HEK293 (cell line): ENCODE results near the gene VMAC.
A peak's percentile ranks its signal among the peaks of the same experiment; 100 is the strongest.

Experiments
- CTCF ChIA-PET: fragments of 350-600 bp; formaldehyde crosslinking; extraction: SDS; loops from one replicate; lab custom pipeline; 2021; ENCODE audit warnings: antibody characterized with exemption; lab: Yijun Ruan, JAX
- POLR2A ChIA-PET: fragments of 300-600 bp; formaldehyde crosslinking; extraction: SDS; loops from one replicate; lab custom pipeline; 2020; ENCODE audit warnings: antibody characterized with exemption, inconsistent platforms; lab: Yijun Ruan, JAX
- H3K27ac ChIP-seq: fragments of 200-500 bp; sonication (Bioruptor generic); 2 replicates; pipeline ENCODE4 v1.5.1; 2014; ENCODE audit warnings: low read depth, low read length, control low read depth, inconsistent platforms; ENCODE audit errors: extremely low read depth
- H3K36me3 ChIP-seq, 2 experiments: fragments of 200-500 bp in 1 of 2; sonication (Bioruptor generic) in 1 of 2; 1 replicate in 1 of 2; 2 replicates in 1 of 2; pipeline ENCODE4 v1.5.1; 2014 to 2017; ENCODE audit warnings: inconsistent platforms in 2 of 2, low read length in 2 of 2; ENCODE audit not compliant: control insufficient read depth in 2 of 2, insufficient read depth in 1 of 2
- H3K4me1 ChIP-seq: fragments of 200-500 bp; sonication (Bioruptor generic); 2 replicates; pipeline ENCODE4 v1.5.1; 2014; ENCODE audit warnings: mild to moderate bottlenecking, low read length, inconsistent platforms; ENCODE audit not compliant: control insufficient read depth, insufficient read depth
- H3K4me3 ChIP-seq: 2 replicates; pipeline ENCODE4 v1.5.1; 2011; ENCODE audit warnings: low read depth, mild to moderate bottlenecking, control low read depth, low read length, moderate library complexity
- H3K9me3 ChIP-seq: fragments of 200-500 bp; sonication (Bioruptor generic); 2 replicates; pipeline ENCODE4 v1.5.1; 2014; ENCODE audit warnings: low read depth, low read length, inconsistent platforms; ENCODE audit not compliant: control insufficient read depth, insufficient read depth
- GLI2 ChIP-seq: fragments of 450-650 bp; formaldehyde crosslinking; IDR thresholded peaks from 2 replicates; pipeline ENCODE4; 2017; ENCODE audit warnings: missing biosample characterization, missing genetic modification characterization, low read depth, borderline replicate concordance
- HOXD13 ChIP-seq: sonication (generic); formaldehyde crosslinking; IDR thresholded peaks from 2 replicates; pipeline ENCODE4 v1.8.0; 2022; ENCODE audit warnings: missing genetic modification reagents, borderline replicate concordance
- IKZF3 ChIP-seq: fragments of 450-650 bp; IDR thresholded peaks from 2 replicates; pipeline ENCODE4 v1.5.0; 2018; ENCODE audit warnings: missing biosample characterization, mild to moderate bottlenecking, missing genetic modification characterization, moderate library complexity
- INSM2 ChIP-seq: fragments of 450-650 bp; formaldehyde crosslinking; IDR thresholded peaks from 2 replicates; pipeline ENCODE4 v1.5.1; 2016; ENCODE audit warnings: missing biosample characterization, missing genetic modification characterization
- KLF9 ChIP-seq: fragments of 450-650 bp; formaldehyde crosslinking; IDR thresholded peaks from 2 replicates; pipeline ENCODE4 v1.5.1; 2016; ENCODE audit warnings: missing biosample characterization, missing genetic modification characterization, low read depth
- REPIN1 ChIP-seq: fragments of 450-650 bp; formaldehyde crosslinking; IDR thresholded peaks from 2 replicates; pipeline ENCODE4 v1.5.1; 2017; ENCODE audit warnings: missing biosample characterization, missing genetic modification characterization, low read depth
- ZBTB21 ChIP-seq: fragments of 450-650 bp; formaldehyde crosslinking; IDR thresholded peaks from 2 replicates; pipeline ENCODE4 v1.5.1; 2017; ENCODE audit warnings: missing biosample characterization, missing genetic modification characterization
- ZFHX2 ChIP-seq: fragments of 450-650 bp; formaldehyde crosslinking; conservative IDR thresholded peaks from 2 replicates; pipeline ENCODE4 v1.5.1; 2016; ENCODE audit warnings: missing biosample characterization, missing genetic modification characterization
- ZFP37 ChIP-seq: fragments of 450-650 bp; formaldehyde crosslinking; IDR thresholded peaks from 2 replicates; pipeline ENCODE4 v1.5.1; 2016; ENCODE audit warnings: missing biosample characterization, missing genetic modification characterization
- ZIC2 ChIP-seq: fragments of 450-650 bp; formaldehyde crosslinking; IDR thresholded peaks from 2 replicates; pipeline ENCODE4 v1.5.1; 2016; ENCODE audit warnings: missing biosample characterization, missing genetic modification characterization
- ZNF146 ChIP-seq: fragments of 450-650 bp; formaldehyde crosslinking; IDR thresholded peaks from 2 replicates; pipeline ENCODE4 v1.5.1; 2016; ENCODE audit warnings: missing biosample characterization, missing genetic modification characterization
- ZNF175 ChIP-seq: fragments of 450-650 bp; formaldehyde crosslinking; IDR thresholded peaks from 2 replicates; pipeline ENCODE4 v1.5.1; 2016; ENCODE audit warnings: missing biosample characterization, missing genetic modification characterization
- ZNF2 ChIP-seq: fragments of 450-650 bp; formaldehyde crosslinking; IDR thresholded peaks from 2 replicates; pipeline ENCODE4 v1.5.1; 2016; ENCODE audit warnings: missing biosample characterization, missing genetic modification characterization
- ZNF214 ChIP-seq: fragments of 450-650 bp; formaldehyde crosslinking; IDR thresholded peaks from 2 replicates; pipeline ENCODE4 v1.5.1; 2017; ENCODE audit warnings: missing biosample characterization, mild to moderate bottlenecking, missing genetic modification characterization, borderline replicate concordance
- ZNF221 ChIP-seq: fragments of 450-650 bp; formaldehyde crosslinking; IDR thresholded peaks from 2 replicates; pipeline ENCODE4 v1.5.1; 2017; ENCODE audit warnings: missing biosample characterization, missing genetic modification characterization, borderline replicate concordance
- ZNF223 ChIP-seq: fragments of 450-650 bp; formaldehyde crosslinking; IDR thresholded peaks from 2 replicates; pipeline ENCODE4 v1.5.1; 2016; ENCODE audit warnings: missing biosample characterization, missing genetic modification characterization
- ZNF416 ChIP-seq: fragments of 450-650 bp; formaldehyde crosslinking; IDR thresholded peaks from 2 replicates; pipeline ENCODE4 v1.5.1; 2016; ENCODE audit warnings: missing biosample characterization, missing genetic modification characterization
- ZNF558 ChIP-seq: fragments of 450-650 bp; formaldehyde crosslinking; IDR thresholded peaks from 2 replicates; pipeline ENCODE4 v1.5.1; 2016; ENCODE audit warnings: missing biosample characterization, missing genetic modification characterization
- ZNF639 ChIP-seq: fragments of 450-650 bp; formaldehyde crosslinking; IDR thresholded peaks from 2 replicates; pipeline ENCODE4 v1.5.1; 2016; ENCODE audit warnings: missing biosample characterization, missing genetic modification characterization
- ZNF660 ChIP-seq: fragments of 450-650 bp; IDR thresholded peaks from 2 replicates; pipeline ENCODE4 v1.5.1; 2018; ENCODE audit warnings: missing biosample characterization, mild to moderate bottlenecking, missing genetic modification characterization
- ZNF707 ChIP-seq: fragments of 450-650 bp; formaldehyde crosslinking; IDR thresholded peaks from 2 replicates; pipeline ENCODE4 v1.5.1; 2016; ENCODE audit warnings: missing biosample characterization, missing genetic modification characterization
- ZNF768 ChIP-seq: fragments of 450-650 bp; formaldehyde crosslinking; IDR thresholded peaks from 2 replicates; pipeline ENCODE4 v1.5.1; 2018; ENCODE audit warnings: missing biosample characterization, mild to moderate bottlenecking, missing genetic modification characterization
- ZNF791 ChIP-seq: fragments of 450-650 bp; formaldehyde crosslinking; IDR thresholded peaks from 2 replicates; pipeline ENCODE4 v1.5.1; 2016; ENCODE audit warnings: missing biosample characterization, missing genetic modification characterization
- ZSCAN16 ChIP-seq: fragments of 450-650 bp; formaldehyde crosslinking; IDR thresholded peaks from 2 replicates; pipeline ENCODE4 v1.5.1; 2016; ENCODE audit warnings: missing biosample characterization, missing genetic modification characterization
- ZSCAN23 ChIP-seq: fragments of 450-650 bp; formaldehyde crosslinking; IDR thresholded peaks from 2 replicates; pipeline ENCODE4 v1.5.1; 2016; ENCODE audit warnings: missing biosample characterization, missing genetic modification characterization
- ZSCAN4 ChIP-seq: fragments of 450-650 bp; formaldehyde crosslinking; IDR thresholded peaks from 2 replicates; pipeline ENCODE4 v1.5.1; 2017; ENCODE audit warnings: missing biosample characterization, missing genetic modification characterization
- TF ChIP-seq, protein P1 (sequence below): fragments of 450-650 bp; formaldehyde crosslinking; IDR thresholded peaks from 2 replicates; pipeline ENCODE4 v1.5.1; 2016; ENCODE audit warnings: missing biosample characterization, missing genetic modification characterization

Gene VMAC

DNA sequence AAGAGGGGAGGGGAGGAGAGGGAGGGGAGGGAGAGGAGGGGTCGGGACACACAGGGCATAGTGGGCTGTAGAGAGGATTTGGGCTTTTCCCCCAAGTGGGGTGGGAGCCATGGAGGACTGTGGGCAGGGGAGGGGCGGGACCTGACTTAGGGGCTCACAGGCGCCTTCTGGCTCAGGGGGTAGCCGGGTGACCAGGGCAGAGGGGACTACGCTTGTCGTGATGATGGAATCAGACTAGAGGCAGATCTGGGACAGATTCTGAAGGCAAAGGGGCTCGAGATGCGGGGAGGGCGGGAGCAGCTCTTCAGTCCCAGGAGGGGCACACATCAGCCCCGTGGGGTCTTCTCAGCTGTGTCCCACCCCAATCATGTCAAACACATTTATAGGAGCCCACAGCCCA is 14.6 kb upstream of the VMAC start:
- no peak overlapping the region for H3K4me3 ChIP-seq
- peaks cover 0 to 9% of the 10 kb centered on the region in 2 experiments; a peak in 1 of 3 replicates for H3K36me3 ChIP-seq
- no peak for TF ChIP-seq ZNF558 (tag by site-specific recombination)
- no peak for TF ChIP-seq ZNF416 (tag by site-specific recombination)
- TF ChIP-seq ZNF146 (tag by site-specific recombination): no peak
- TF ChIP-seq ZNF768 (tag by site-specific recombination): no peak
- TF ChIP-seq ZSCAN16 (tag by site-specific recombination): no peak
- TF ChIP-seq GLI2: no peak
- TF ChIP-seq ZFHX2: no peak
- no peak for TF ChIP-seq ZNF791 (tag by site-specific recombination)
- no peaks in the 10 kb centered on the region; the same call in 1 of the 2 replicates for H3K4me1 ChIP-seq
- H3K27ac ChIP-seq: no peak overlapping the region
- H3K9me3 ChIP-seq: no peaks in the 10 kb centered on the region
- POLR2A ChIA-PET: interaction anchor here (0.8 to 2.3 kb wide), 2 partner anchors 86 to 107 kb away, joined by 4 to 19 read pairs; no protein-coding TSS in a partner anchor
- CTCF ChIA-PET: interaction anchor here (0.6 to 5.3 kb wide), 3 partner anchors 14 to 86 kb away, joined by 3 to 65 read pairs (median 8); partner anchors contain the start of gene NRTN

GRCh38 chr19:5891572-5891937 is 13.1 kb upstream of the VMAC start:
- Histone ChIP-seq H3K4me3 (no peak overlapping the region), H3K27ac (no peak overlapping the region), H3K4me1 (no peaks in the 10 kb centered on the region; the same call in 1 of the 2 replicates), H3K9me3 (no peaks in the 10 kb centered on the region), H3K36me3 (peaks cover 0 to 21% of the 10 kb centered on the region in 2 experiments; a peak in 1 of 3 replicates)
- TF ChIP-seq, protein P1, sequence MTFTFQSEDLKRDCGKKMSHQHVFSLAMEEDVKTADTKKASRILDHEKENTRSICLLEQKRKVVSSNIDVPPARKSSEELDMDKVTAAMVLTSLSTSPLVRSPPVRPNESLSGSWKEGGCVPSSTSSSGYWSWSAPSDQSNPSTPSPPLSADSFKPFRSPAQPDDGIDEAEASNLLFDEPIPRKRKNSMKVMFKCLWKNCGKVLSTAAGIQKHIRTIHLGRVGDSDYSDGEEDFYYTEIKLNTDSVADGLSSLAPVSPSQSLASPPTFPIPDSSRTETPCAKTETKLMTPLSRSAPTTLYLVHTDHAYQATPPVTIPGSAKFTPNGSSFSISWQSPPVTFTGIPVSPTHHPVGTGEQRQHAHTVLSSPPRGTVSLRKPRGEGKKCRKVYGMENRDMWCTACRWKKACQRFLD: no peak
- no peak for TF ChIP-seq ZNF639
- TF ChIP-seq ZNF660 (tag by site-specific recombination): no peak
- no peak for TF ChIP-seq ZSCAN4 (tag by site-specific recombination)
- TF ChIP-seq ZIC2 (tag by site-specific recombination): peak; percentile 94
- TF ChIP-seq ZNF707: no peak
- TF ChIP-seq HOXD13: no peak
- no peak for TF ChIP-seq INSM2
- TF ChIP-seq ZNF2 (tag by site-specific recombination): no peak
- no peak for TF ChIP-seq ZBTB21 (tag by site-specific recombination)
- TF ChIP-seq ZNF214 (tag by site-specific recombination): no peak
- TF ChIP-seq IKZF3 (tag by site-specific recombination): 0 out of 2 replicates have a peak, but pooled peaks have one; percentile 32
- no peak for TF ChIP-seq KLF9
- no peak for TF ChIP-seq REPIN1
- TF ChIP-seq ZSCAN23 (tag by site-specific recombination): no peak
- no peak for TF ChIP-seq ZNF221
- TF ChIP-seq ZFP37: no peak
- TF ChIP-seq ZNF223 (tag by site-specific recombination): peak; percentile 44; the same call in 1 of the 2 replicates
- TF ChIP-seq ZNF175 (tag by site-specific recombination): no peak
- ChIA-PET POLR2A (interaction anchor here (0.6 to 3.8 kb wide), 4 partner anchors 12 to 1939 kb away, joined by 5 to 25 read pairs (median 14); partner anchors contain the start of genes NDUFA11 and VMAC), CTCF (interaction anchor here (0.6 to 5.3 kb wide), 8 partner anchors 10 to 131 kb away, joined by 3 to 65 read pairs (median 6); partner anchors contain the start of gene NRTN)
